SK-N-SH (cell line): ENCODE measurements around the gene TOM1L2. TPM values are rescaled to one million over a fixed set of nuclear protein-coding genes. Genes with fewer than 3 reads are reported as not detected.

ENCODE experiments used
- CTCF ChIA-PET: fragments of 300-600, 350-600 bp; formaldehyde crosslinking; extraction: SDS; loops from one replicate; lab custom pipeline; 2021; lab: Yijun Ruan, JAX
- POLR2A ChIA-PET: fragments of 350-600 bp; sonication (Branson Sonifier 250); formaldehyde crosslinking; extraction: SDS; loops from one replicate; lab custom pipeline; 2020; ENCODE audit warnings: antibody characterized with exemption, inconsistent platforms; lab: Yijun Ruan, JAX
- DNase-seq: peaks from one replicate; pipeline ENCODE4 v3.0.0; 2012
- H2AFZ ChIP-seq: fragments of 200-600 bp; sonication (generic); 2 replicates; pipeline ENCODE4 v1.8.1; 2016; ENCODE audit warnings: antibody characterized with exemption, mild to moderate bottlenecking, low read depth
- H3F3A ChIP-seq: fragments of 200-600 bp; sonication (generic); replicated peaks from 2 replicates; pipeline ENCODE3; 2016; ENCODE audit warnings: antibody characterized with exemption, mild to moderate bottlenecking; ENCODE audit not compliant: insufficient read depth
- H3K27ac ChIP-seq, 2 experiments: fragments of 200-500 bp in 1 of 2; fragments of 200-600 bp in 1 of 2; sonication (Bioruptor generic) in 1 of 2; sonication (generic), shearing (Covaris generic) in 1 of 2; 2 replicates each; pipeline versions ENCODE4 v1.5.1 to v1.6.1; 2014 to 2016; ENCODE audit warnings: low read depth in 2 of 2, inconsistent platforms in 1 of 2, low read length in 1 of 2, mild to moderate bottlenecking in 1 of 2, mixed read lengths in 1 of 2
- H3K27me3 ChIP-seq: fragments of 200-600 bp; sonication (generic), shearing (Covaris generic); 2 replicates; pipeline ENCODE4 v1.6.1; 2016; ENCODE audit warnings: mixed run types; ENCODE audit not compliant: insufficient read depth
- H3K36me3 ChIP-seq, 2 experiments: fragments of 200-500 bp in 1 of 2; fragments of 200-600 bp in 1 of 2; sonication (Bioruptor generic) in 1 of 2; sonication (generic) in 1 of 2; replicated peaks in 1 of 2; 2 replicates each; pipeline versions ENCODE3 to v1.5.1; 2014 to 2016; ENCODE audit warnings: low read length in 1 of 2, mild to moderate bottlenecking in 1 of 2; ENCODE audit not compliant: insufficient read depth in 2 of 2, control insufficient read depth in 1 of 2
- H3K4me1 ChIP-seq, 2 experiments: fragments of 200-500 bp in 1 of 2; fragments of 200-600 bp in 1 of 2; sonication (Bioruptor generic) in 1 of 2; sonication (generic), shearing (Covaris generic) in 1 of 2; 2 replicates each; pipeline versions ENCODE4 v1.5.1 to v1.6.1; 2014 to 2016; ENCODE audit warnings: low read depth in 1 of 2, low read length in 1 of 2, mixed run types in 1 of 2; ENCODE audit not compliant: insufficient read depth in 2 of 2, control insufficient read depth in 1 of 2
- H3K4me2 ChIP-seq: fragments of 200-600 bp; sonication (generic), shearing (Covaris generic); 2 replicates; pipeline ENCODE4 v1.6.1; 2017; ENCODE audit warnings: mixed run types
- H3K4me3 ChIP-seq, 2 experiments: fragments of 200-500 bp in 1 of 2; fragments of 200-600 bp in 1 of 2; sonication (Bioruptor generic) in 1 of 2; sonication (generic), shearing (Covaris generic) in 1 of 2; 2 replicates each; pipeline versions ENCODE4 v1.5.1 to v1.8.1; 2014 to 2016; ENCODE audit warnings: low read depth in 2 of 2, inconsistent platforms in 1 of 2, low read length in 1 of 2, mild to moderate bottlenecking in 1 of 2, mixed read lengths in 1 of 2, moderate library complexity in 1 of 2
- H3K79me2 ChIP-seq: fragments of 200-600 bp; sonication (generic); 2 replicates; pipeline ENCODE4 v1.8.1; 2017; ENCODE audit warnings: mild to moderate bottlenecking; ENCODE audit not compliant: insufficient read depth
- H3K9ac ChIP-seq: fragments of 200-600 bp; sonication (generic); 2 replicates; pipeline ENCODE4 v1.6.1; 2017; ENCODE audit warnings: mixed run types
- H3K9me2 ChIP-seq: fragments of 200-600 bp; sonication (generic); 2 replicates; pipeline ENCODE4 v1.6.1; 2017; ENCODE audit warnings: mixed run types
- H3K9me3 ChIP-seq: fragments of 200-600 bp; sonication (generic); 2 replicates; pipeline ENCODE4 v1.6.1; 2017; ENCODE audit warnings: mixed run types, mild to moderate bottlenecking, moderate library complexity
- H4K20me1 ChIP-seq: fragments of 200-600 bp; sonication (generic); 2 replicates; pipeline ENCODE4 v1.6.1; 2017; ENCODE audit warnings: mild to moderate bottlenecking, mixed run types; ENCODE audit not compliant: insufficient read depth
- CHD2 ChIP-seq: fragments of 150-350 bp; IDR thresholded peaks from 2 replicates; pipeline ENCODE4 v1.6.1; 2018; ENCODE audit warnings: low read length; ENCODE audit not compliant: partially characterized antibody
- ELF1 ChIP-seq: IDR thresholded peaks from 2 replicates; pipeline ENCODE4 v1.4.0; 2012
- JUND ChIP-seq: IDR thresholded peaks from 2 replicates; pipeline ENCODE4 v1.4.0; 2012
- MEF2A ChIP-seq: IDR thresholded peaks from 2 replicates; pipeline ENCODE4 v1.4.0; 2012; ENCODE audit warnings: low read depth, borderline replicate concordance
- MXI1 ChIP-seq: IDR thresholded peaks from 2 replicates; pipeline ENCODE4 v1.6.1; 2012; ENCODE audit warnings: mild to moderate bottlenecking, low read depth, low read length, improper control_type of control experiment
- POLR2AphosphoS5 ChIP-seq: IDR thresholded peaks from 2 replicates; pipeline ENCODE4 v1.6.1; 2012; ENCODE audit warnings: low read depth, low read length
- RAD21 ChIP-seq: IDR thresholded peaks from 2 replicates; pipeline ENCODE4 v1.6.1; 2012; ENCODE audit warnings: mild to moderate bottlenecking, low read length
- REST ChIP-seq: IDR thresholded peaks from 2 replicates; pipeline ENCODE4 v1.6.1; 2012; ENCODE audit warnings: mild to moderate bottlenecking, low read depth, low read length, moderate library complexity
- RFX5 ChIP-seq: IDR thresholded peaks from 2 replicates; pipeline ENCODE4 v1.6.1; 2012; ENCODE audit warnings: mild to moderate bottlenecking, improper control_type of control experiment, low read length
- USF2 ChIP-seq: fragments of 150-350 bp; IDR thresholded peaks from 2 replicates; pipeline ENCODE4 v1.6.1; 2017; ENCODE audit warnings: antibody characterized with exemption, low read length, low read depth, borderline replicate concordance
- YY1 ChIP-seq: IDR thresholded peaks from 2 replicates; pipeline ENCODE4 v1.4.0; 2012; ENCODE audit warnings: low read depth, mild to moderate bottlenecking
- ZBTB33 ChIP-seq: IDR thresholded peaks from 2 replicates; pipeline ENCODE4 v1.4.0; 2012; ENCODE audit warnings: low read depth, borderline replicate concordance
- WGBS: methylation state at CpG from one replicate; pipeline ENCODE4 v1.1.6; 2017; ENCODE audit warnings: low lambda C conversion rate; 5-methylcytosine and 5-hydroxymethylcytosine counted together
- polyA plus RNA-seq, 3 experiments: library from polyadenylated mRNA; depleted of rRNA; stranded (reverse); fragments of >200 nt; gene quantifications; 2 replicates each; pipeline ENCODE4 v1.2.3, GENCODE V29; 2012
- TF ChIP-seq, protein P1 (sequence below): fragments of 200-600 bp; sonication (generic); IDR thresholded peaks from 2 replicates; pipeline ENCODE4 v1.6.1; 2017; ENCODE audit warnings: antibody characterized with exemption, mild to moderate bottlenecking, moderate library complexity
- TF ChIP-seq, protein P2 (sequence below): IDR thresholded peaks from 2 replicates; pipeline ENCODE4 v1.4.0; 2012; ENCODE audit warnings: low read depth, borderline replicate concordance

TOM1L2 gene
- polyA plus RNA-seq, 1 of the 3 experiments (the other 2 are of a cell fraction) = 85.4 TPM

DNA sequence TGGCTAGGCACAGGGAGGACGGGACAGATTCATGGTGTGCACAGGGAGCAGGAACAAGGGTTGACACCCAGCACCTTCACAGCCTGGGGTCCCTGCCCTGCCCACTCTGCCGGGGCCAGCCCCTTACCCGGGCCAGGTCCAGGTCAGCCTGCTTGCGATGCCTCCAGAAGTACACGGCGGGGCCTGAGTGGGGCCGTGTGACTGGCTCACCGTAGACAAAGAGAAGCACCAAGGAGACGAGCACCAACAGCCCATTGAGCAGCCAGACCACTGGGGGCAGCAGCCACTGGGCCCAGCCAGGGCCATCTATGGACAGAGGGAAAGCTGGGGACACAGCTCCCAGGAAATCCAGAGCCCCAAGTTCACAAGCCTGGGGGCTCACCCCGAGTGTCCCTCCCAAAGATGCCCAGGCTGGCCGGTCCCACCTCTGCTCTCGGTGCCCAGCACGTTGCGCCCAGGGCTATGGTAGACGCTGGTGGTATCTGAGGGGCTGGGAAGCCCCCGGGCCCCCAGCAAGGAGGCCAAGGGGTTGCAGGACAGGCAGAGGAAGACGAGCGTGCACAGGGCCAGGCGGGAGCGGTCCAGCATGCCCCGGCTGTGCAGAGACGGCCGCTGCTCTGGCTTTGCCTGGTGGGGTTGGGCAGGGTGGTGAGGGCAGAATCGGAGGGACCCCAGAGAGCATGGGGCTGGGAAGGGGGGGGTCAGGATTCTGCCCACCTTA lies 155.2 kb downstream of the TOM1L2 start:
- ChIA-PET POLR2A (interaction anchor here (0.9 to 1.5 kb wide), 3 partner anchors 19 to 61 kb away, joined by 3 to 7 read pairs (median 4); partner anchors contain the start of gene SREBF1), CTCF (no interaction called here)
- Histone ChIP-seq H3K27ac (peak overlapping the region in 1 of 2 experiments; percentile 40; a peak in 1 of 4 replicates), H3K36me3 (peaks cover 2 to 63% of the 10 kb centered on the region in 2 experiments), H3K79me2 (no peaks in the 10 kb centered on the region), H3K27me3 (no peaks in the 10 kb centered on the region), H3K9me3 (no peaks in the 10 kb centered on the region), H3K9me2 (no peaks in the 10 kb centered on the region), H2AFZ (no peak overlapping the region), H3K4me2 (no peak overlapping the region), H3F3A (peaks cover 9% of the 10 kb centered on the region), H3K4me3 (no peak overlapping the region), H4K20me1 (peaks cover 1% of the 10 kb centered on the region; the same call in 1 of the 2 replicates), H3K9ac (no peak overlapping the region), H3K4me1 (peaks cover 13 to 84% of the 10 kb centered on the region in 2 experiments; a peak in 2 of 4 replicates)
- WGBS = 92% methylated on average over 11 of the region's 24 CpGs
- TF ChIP-seq YY1 = no peak
- TF ChIP-seq, protein P1, sequence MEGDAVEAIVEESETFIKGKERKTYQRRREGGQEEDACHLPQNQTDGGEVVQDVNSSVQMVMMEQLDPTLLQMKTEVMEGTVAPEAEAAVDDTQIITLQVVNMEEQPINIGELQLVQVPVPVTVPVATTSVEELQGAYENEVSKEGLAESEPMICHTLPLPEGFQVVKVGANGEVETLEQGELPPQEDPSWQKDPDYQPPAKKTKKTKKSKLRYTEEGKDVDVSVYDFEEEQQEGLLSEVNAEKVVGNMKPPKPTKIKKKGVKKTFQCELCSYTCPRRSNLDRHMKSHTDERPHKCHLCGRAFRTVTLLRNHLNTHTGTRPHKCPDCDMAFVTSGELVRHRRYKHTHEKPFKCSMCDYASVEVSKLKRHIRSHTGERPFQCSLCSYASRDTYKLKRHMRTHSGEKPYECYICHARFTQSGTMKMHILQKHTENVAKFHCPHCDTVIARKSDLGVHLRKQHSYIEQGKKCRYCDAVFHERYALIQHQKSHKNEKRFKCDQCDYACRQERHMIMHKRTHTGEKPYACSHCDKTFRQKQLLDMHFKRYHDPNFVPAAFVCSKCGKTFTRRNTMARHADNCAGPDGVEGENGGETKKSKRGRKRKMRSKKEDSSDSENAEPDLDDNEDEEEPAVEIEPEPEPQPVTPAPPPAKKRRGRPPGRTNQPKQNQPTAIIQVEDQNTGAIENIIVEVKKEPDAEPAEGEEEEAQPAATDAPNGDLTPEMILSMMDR = 0 out of 2 replicates have a peak, but pooled peaks have one; percentile 17
- no peak for DNase-seq

- CTCF ChIA-PET = interaction anchor here (0.7 to 2.4 kb wide), 3 partner anchors 15 to 46 kb away, joined by 3 to 10 read pairs (median 5); no protein-coding TSS in a partner anchor
- Histone ChIP-seq H3K79me2 (no peaks in the 10 kb centered on the region), H3K27me3 (no peaks in the 10 kb centered on the region), H3K9me2 (no peaks in the 10 kb centered on the region), H3K36me3 (peaks cover 2 to 68% of the 10 kb centered on the region in 2 experiments), H4K20me1 (no peaks in the 10 kb centered on the region), H3K9me3 (no peaks in the 10 kb centered on the region), H3F3A (peaks cover 14% of the 10 kb centered on the region), H2AFZ (no peak overlapping the region), H3K27ac (peak overlapping the region in 1 of 2 experiments; percentile 22; a peak in 1 of 4 replicates), H3K4me2 (no peak overlapping the region), H3K9ac (no peak overlapping the region), H3K4me3 (no peak overlapping the region), H3K4me1 (peaks cover 13 to 84% of the 10 kb centered on the region in 2 experiments; a peak in 2 of 4 replicates)
- POLR2A ChIA-PET = interaction anchor here (0.9 to 1.5 kb wide), 2 partner anchors 20 to 31 kb away, joined by 4 to 7 read pairs; partner anchors contain the start of gene SREBF1
- WGBS = 96% methylated on average over 13 of the region's 22 CpGs
- no peak for DNase-seq
- no peak for TF ChIP-seq POLR2AphosphoS5
- no peak for TF ChIP-seq RFX5
- no peak for TF ChIP-seq JUND
- TF ChIP-seq ZBTB33 = no peak
- TF ChIP-seq USF2 = no peak
- TF ChIP-seq REST = no peak
- TF ChIP-seq, protein P2, sequence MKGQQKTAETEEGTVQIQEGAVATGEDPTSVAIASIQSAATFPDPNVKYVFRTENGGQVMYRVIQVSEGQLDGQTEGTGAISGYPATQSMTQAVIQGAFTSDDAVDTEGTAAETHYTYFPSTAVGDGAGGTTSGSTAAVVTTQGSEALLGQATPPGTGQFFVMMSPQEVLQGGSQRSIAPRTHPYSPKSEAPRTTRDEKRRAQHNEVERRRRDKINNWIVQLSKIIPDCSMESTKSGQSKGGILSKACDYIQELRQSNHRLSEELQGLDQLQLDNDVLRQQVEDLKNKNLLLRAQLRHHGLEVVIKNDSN = no peak
- TF ChIP-seq MEF2A = no peak
- TF ChIP-seq RAD21 = no peak
- no peak for TF ChIP-seq ELF1
- no peak for TF ChIP-seq CHD2
- TF ChIP-seq MXI1 = no peak
Measured at GRCh38 chr17:17816240-17816814, 155.9 kb downstream of the TOM1L2 start.
